K562 (cell line): ENCODE measurements around the gene AMOTL1. TPM values are rescaled to one million over a fixed set of nuclear protein-coding genes. Genes with fewer than 3 reads are reported as not detected.

ENCODE experiments used
- ATF7 ChIP-seq: fragments of 450-650 bp; IDR thresholded peaks from 2 replicates; pipeline ENCODE4 v1.7.1; 2014; ENCODE audit warnings: mild to moderate bottlenecking, moderate library complexity
- CBFA2T2 ChIP-seq: fragments of 450-650 bp; conservative IDR thresholded peaks from 2 replicates; pipeline ENCODE4 v1.6.1; 2017; ENCODE audit warnings: mild to moderate bottlenecking
- CBFA2T3 ChIP-seq: fragments of 450-650 bp; IDR thresholded peaks from 2 replicates; pipeline ENCODE4 v1.6.1; 2017
- CSDE1 ChIP-seq, 2 experiments: fragments of 450-650 bp; IDR thresholded peaks; 2 replicates each; pipeline ENCODE4 v1.6.1; 2016; ENCODE audit warnings: mild to moderate bottlenecking in 1 of 2
- E4F1 ChIP-seq: fragments of 250-450 bp; sonication (Bioruptor Pico); IDR thresholded peaks from 2 replicates; pipeline ENCODE4 v1.5.0; 2021; ENCODE audit warnings: mild to moderate bottlenecking, borderline replicate concordance
- GTF2A2 ChIP-seq: IDR thresholded peaks from 2 replicates; pipeline ENCODE4 v1.6.1; 2016; ENCODE audit warnings: mild to moderate bottlenecking, missing genetic modification characterization, missing compliant biosample characterization
- HMGXB4 ChIP-seq: sonication (generic); formaldehyde crosslinking; IDR thresholded peaks from 2 replicates; pipeline ENCODE4 v1.8.1; 2023; ENCODE audit warnings: mild to moderate bottlenecking, missing genetic modification reagents
- HNRNPK ChIP-seq: fragments of 200-400 bp; formaldehyde crosslinking; IDR thresholded peaks from one replicate; pipeline ENCODE4 v1.6.1; 2018; ENCODE audit warnings: mild to moderate bottlenecking, low read depth, low read length; ENCODE audit not compliant: poor library complexity, severe bottlenecking
- JUND ChIP-seq, 2 experiments: IDR thresholded peaks; 2 replicates in 1 of 2; 3 replicates in 1 of 2; pipeline ENCODE4 v1.6.1; 2011; ENCODE audit warnings: borderline replicate concordance in 2 of 2, low read depth in 2 of 2, low read length in 2 of 2, improper control_type of control experiment in 1 of 2, missing biosample characterization in 1 of 2, missing genetic modification characterization in 1 of 2, missing genetic modification reagents in 1 of 2
- MTA3 ChIP-seq: fragments of 450-650 bp; formaldehyde crosslinking; IDR thresholded peaks from 2 replicates; pipeline ENCODE4 v1.6.1; 2017; ENCODE audit warnings: mild to moderate bottlenecking, borderline replicate concordance
- POLR2A ChIP-seq: fragments of 450-650 bp; conservative IDR thresholded peaks from 2 replicates; pipeline ENCODE4 v1.6.1; 2016
- RBFOX2 ChIP-seq: fragments of 200-400 bp; formaldehyde crosslinking; IDR thresholded peaks from 2 replicates; pipeline ENCODE4 v1.6.1; 2017; ENCODE audit warnings: low read depth, mild to moderate bottlenecking, low read length, moderate library complexity
- SMARCA4 ChIP-seq: fragments of 450-650 bp; IDR thresholded peaks from 2 replicates; pipeline ENCODE4 v1.6.1; 2016
- TAL1 ChIP-seq: fragments of 450-650 bp; IDR thresholded peaks from 2 replicates; pipeline ENCODE4 v1.6.1; 2016; ENCODE audit warnings: mild to moderate bottlenecking
- TCF3 ChIP-seq: sonication (generic); formaldehyde crosslinking; IDR thresholded peaks from 2 replicates; pipeline ENCODE4 v1.4.0; 2020; ENCODE audit warnings: mild to moderate bottlenecking, missing genetic modification reagents
- U2AF1 ChIP-seq: fragments of 200-400 bp; formaldehyde crosslinking; optimal IDR thresholded peaks from 2 replicates; pipeline ENCODE3; 2017; ENCODE audit warnings: mild to moderate bottlenecking, low read depth, low read length, moderate library complexity
- VEZF1 ChIP-seq: fragments of 200-800 bp; sonication (Bioruptor generic); IDR thresholded peaks from 2 replicates; pipeline ENCODE4 v1.6.1; 2017; ENCODE audit warnings: missing genetic modification characterization, missing compliant biosample characterization
- ZBTB34 ChIP-seq: fragments of 250-450 bp; sonication (Bioruptor Pico); IDR thresholded peaks from 2 replicates; pipeline ENCODE4 v1.8.0; 2021; ENCODE audit warnings: mild to moderate bottlenecking, moderate library complexity
- ZNF41 ChIP-seq: fragments of 250-450 bp; sonication (Bioruptor Pico); conservative IDR thresholded peaks from 2 replicates; pipeline ENCODE4 v1.4.0; 2020; ENCODE audit warnings: mild to moderate bottlenecking
- ZNF57 ChIP-seq: fragments of 450-650 bp; formaldehyde crosslinking; IDR thresholded peaks from 2 replicates; pipeline ENCODE4 v1.4.0; 2020; ENCODE audit warnings: mild to moderate bottlenecking, moderate library complexity
- ZNF589 ChIP-seq: fragments of 200-800 bp; sonication (Bioruptor generic); IDR thresholded peaks from 2 replicates; pipeline ENCODE4 v1.6.1; 2016; ENCODE audit warnings: low read depth, missing genetic modification characterization, missing compliant biosample characterization
- ZNF707 ChIP-seq: fragments of 250-450 bp; sonication (Bioruptor Pico); conservative IDR thresholded peaks from 2 replicates; pipeline ENCODE4 v1.8.0; 2022; ENCODE audit warnings: inconsistent platforms, mild to moderate bottlenecking, moderate library complexity
- polyA plus RNA-seq, 8 experiments: library from polyadenylated mRNA; depleted of rRNA in 4 of 8; stranded (reverse) in 5 of 8; unstranded in 3 of 8; fragments of >200 nt; fragmentation: Nextera tagmentation in 2 of 8; fragmentation: Illumina TruSeq in 1 of 8; extraction: Ambion mirVana in 2 of 8; extraction: Trizol in 1 of 8; gene quantifications; 2 replicates each; pipeline versions ENCODE4 v1.2.1 to v1.2.3, GENCODE V29; 2011 to 2014; ENCODE audit warnings: inconsistent platforms in 1 of 8, missing spikeins in 1 of 8
- total RNA-seq, 7 experiments: library from RNA; depleted of rRNA in 6 of 7; stranded (reverse); fragments of >200 nt in 6 of 7; fragmentation: Illumina TruSeq in 2 of 7; extraction: Trizol in 2 of 7; gene quantifications; 2 replicates each; pipeline versions ENCODE4 v1.2.1 to v1.2.3, GENCODE V29; 2011 to 2021; ENCODE audit warnings: low replicate concordance in 1 of 7

Gene AMOTL1
- total and polyA plus RNA-seq, 9 of the 15 experiments (the other 6 are each of a cell fraction or from before 2014, with no cell fraction given) = 4.0 to 35.4 (median 14.0) TPM

GRCh38 chr11:94794287-94795168 is 26.4 kb downstream of the AMOTL1 start (continued):
- no peak for TF ChIP-seq ZNF41 (CRISPR knock-in tag)
- no peak for TF ChIP-seq ZBTB34
- peak; percentile 76 for TF ChIP-seq CBFA2T3
- TF ChIP-seq CSDE1 (IDR thresholded peaks at IDR 0.05) = no peak
- TF ChIP-seq ZNF707 (CRISPR knock-in tag) = no peak
- 0 out of 2 replicates have a peak, but pooled peaks have one; percentile 20 for TF ChIP-seq POLR2A
- TF ChIP-seq ZNF57 (CRISPR knock-in tag) = no peak
- TF ChIP-seq JUND (IDR thresholded peaks at IDR 0.05; ENCODE audit: borderline replicate concordance, low read depth, low read length) = no peak
- peak; percentile 47; the same call in 1 of the 3 replicates for TF ChIP-seq JUND (tag; IDR thresholded peaks at IDR 0.05; ENCODE audit: borderline replicate concordance, low read depth, low read length)
- TF ChIP-seq MTA3 = peak; percentile 16; the same call in 1 of the 2 replicates
- TF ChIP-seq VEZF1 (CRISPR knock-in tag) = peak; percentile 37; the same call in 1 of the 2 replicates
- no peak for TF ChIP-seq ATF7
- TF ChIP-seq TCF3 = peak; percentile 56
- TF ChIP-seq TAL1 = peak; percentile 35; the same call in 1 of the 2 replicates
- TF ChIP-seq HMGXB4 (CRISPR knock-in tag) = no peak
- no peak for TF ChIP-seq RBFOX2
- peak; percentile 43 for TF ChIP-seq SMARCA4
- TF ChIP-seq U2AF1 = no peak
- TF ChIP-seq GTF2A2 (tag) = no peak
- no peak for TF ChIP-seq HNRNPK
- TF ChIP-seq ZNF589 (CRISPR knock-in tag) = peak; percentile 58; the same call in 1 of the 2 replicates
- TF ChIP-seq CBFA2T2 = peak; percentile 49; the same call in 1 of the 2 replicates
- no peak for TF ChIP-seq E4F1 (CRISPR knock-in tag)
